ENCODE results near the gene MYO1D.
"Not testable (repeated sequence)": the region's sequence is repeated elsewhere in the genome, so short reads cannot be mapped to it uniquely, and the experiment has no call there.

Gene MYO1D

GRCh38 chr17:32876417-32877163 is at the start of gene MYO1D:
MYO1D (minus strand) TSS chr17:32877124; CDS start chr17:32876872, 252 bp downstream.
- peak; percentile 54 to 57 for DNase-seq (ENCODE audit: low read depth in 2 of 2)

GRCh38 chr17:32926183-32926582 is 49.3 kb upstream of the MYO1D start:
- no peak for DNase-seq (ENCODE audit: low read depth in 2 of 2)

GRCh38 chr17:32923905-32924304 is 47.0 kb upstream of the MYO1D start:
- DNase-seq (ENCODE audit: low read depth in 2 of 2): not testable (repeated sequence)

GRCh38 chr17:32921017-32921416 is 44.1 kb upstream of the MYO1D start:
- DNase-seq (ENCODE audit: low read depth in 2 of 2): no peak

GRCh38 chr17:32920293-32920692 is 43.4 kb upstream of the MYO1D start:
- DNase-seq (ENCODE audit: low read depth in 2 of 2): no peak

- not testable (repeated sequence) for DNase-seq (ENCODE audit: low read depth in 2 of 2)
These were observed 43.0 kb upstream of the MYO1D start for GRCh38 chr17:32919876-32920275.

- no peak for DNase-seq (ENCODE audit: low read depth in 2 of 2)
These were observed 40.9 kb upstream of the MYO1D start for GRCh38 chr17:32917842-32918241.

- no peak for DNase-seq (ENCODE audit: low read depth in 2 of 2)
These were observed 40.2 kb upstream of the MYO1D start for GRCh38 chr17:32917081-32917480.

GRCh38 chr17:32916134-32916533 is 39.2 kb upstream of the MYO1D start:
- no peak for DNase-seq (ENCODE audit: low read depth in 2 of 2)

- DNase-seq (ENCODE audit: low read depth in 2 of 2): no peak
These were observed 38.3 kb upstream of the MYO1D start for GRCh38 chr17:32915245-32915644.

- peak in 1 of 2 donors; percentile 48 for DNase-seq (ENCODE audit: low read depth in 2 of 2)
These were observed 37.3 kb upstream of the MYO1D start for GRCh38 chr17:32914181-32914580.

- DNase-seq (ENCODE audit: low read depth in 2 of 2): no peak
These were observed 36.7 kb upstream of the MYO1D start for GRCh38 chr17:32913593-32913992.

- DNase-seq (ENCODE audit: low read depth in 2 of 2): no peak
These were observed 35.4 kb upstream of the MYO1D start for GRCh38 chr17:32912218-32912897.

GRCh38 chr17:32910769-32911168 is 33.8 kb upstream of the MYO1D start:
- no peak for DNase-seq (ENCODE audit: low read depth in 2 of 2)

GRCh38 chr17:32909787-32910369 is 33.0 kb upstream of the MYO1D start:
- DNase-seq (ENCODE audit: low read depth in 2 of 2): peak in 1 of 2 donors; percentile 53

- DNase-seq (ENCODE audit: low read depth in 2 of 2): no peak
These were observed 30.7 kb upstream of the MYO1D start for GRCh38 chr17:32907583-32907982.

- no peak for DNase-seq (ENCODE audit: low read depth in 2 of 2)
These were observed 28.0 kb upstream of the MYO1D start for GRCh38 chr17:32904891-32905290.

GRCh38 chr17:32903774-32904673 is 27.1 kb upstream of the MYO1D start:
- DNase-seq (ENCODE audit: low read depth in 2 of 2): peak in 1 of 2 donors; percentile 17

- DNase-seq (ENCODE audit: low read depth in 2 of 2): no peak
These were observed 24.8 kb upstream of the MYO1D start for GRCh38 chr17:32901743-32902142.

- no peak for DNase-seq (ENCODE audit: low read depth in 2 of 2)
These were observed 22.5 kb upstream of the MYO1D start for GRCh38 chr17:32899236-32900013.

- no peak for DNase-seq (ENCODE audit: low read depth in 2 of 2)
These were observed 19.8 kb upstream of the MYO1D start for GRCh38 chr17:32896647-32897258.

Measured in stimulated activated CD4-positive, alpha-beta T cell treated with anti-CD3 and anti-CD28 coated beads, Interleukin-15, amount 100 ng/mL, for 48 hours (primary cell).